Activated CD4-positive, alpha-beta T cell treated with anti-CD3 and anti-CD28 coated beads for 4 hours (primary cell): ENCODE results near the gene POU6F1.
"Not testable (repeated sequence)": the region's sequence is repeated elsewhere in the genome, so short reads cannot be mapped to it uniquely, and the experiment has no call there.

Experiments
- DNase-seq, 2 donors: peaks; one replicate each; pipeline ENCODE4 v3.0.0-alpha.2; 2020

POU6F1 gene

GRCh38 chr12:51227962-51228361 lies 10.1 kb upstream of the POU6F1 start:
- no peak for DNase-seq

GRCh38 chr12:51227112-51227511 lies 9.2 kb upstream of the POU6F1 start:
- DNase-seq = not testable (repeated sequence)

GRCh38 chr12:51225771-51226170 lies 7.9 kb upstream of the POU6F1 start:
- DNase-seq = no peak

DNA sequence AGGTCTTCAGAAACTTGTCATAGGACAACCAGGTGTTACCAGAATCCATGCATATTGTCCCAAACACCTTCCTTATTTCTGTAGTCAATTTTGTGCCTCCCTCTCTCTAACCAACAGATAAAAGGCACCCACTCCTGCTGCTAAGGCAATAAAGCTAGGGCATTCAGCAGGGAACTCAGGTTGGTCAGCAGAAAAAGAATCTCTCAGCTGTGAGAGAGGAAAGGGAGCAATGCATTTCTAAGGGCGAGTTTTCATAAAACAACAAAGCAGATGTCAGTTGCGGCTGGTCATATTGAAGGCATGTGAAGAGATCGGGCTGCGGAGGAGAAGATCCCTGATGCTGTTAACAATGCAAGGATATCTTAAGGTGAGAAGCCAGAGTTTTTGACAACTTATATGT lies 7.4 kb upstream of the POU6F1 start:
- DNase-seq = no peak

- DNase-seq = no peak
These were observed 6.8 kb upstream of the POU6F1 start for GRCh38 chr12:51224625-51225024.

GRCh38 chr12:51222461-51222860 lies 4.6 kb upstream of the POU6F1 start:
- DNase-seq = no peak

DNA sequence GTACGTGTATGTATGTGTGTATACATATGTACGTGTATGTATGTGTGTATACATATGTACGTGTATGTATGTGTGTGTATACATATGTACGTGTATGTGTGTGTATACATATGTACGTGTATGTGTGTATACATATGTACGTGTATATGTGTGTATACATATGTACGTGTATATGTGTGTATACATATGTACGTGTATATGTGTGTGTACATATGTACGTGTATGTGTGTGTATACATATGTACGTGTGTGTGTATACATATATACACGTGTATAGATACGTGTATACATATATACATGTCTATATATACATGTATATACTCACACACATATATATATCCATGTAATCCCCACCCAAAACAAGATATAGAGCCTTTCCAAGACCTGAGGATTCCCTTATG lies 2.0 kb upstream of the POU6F1 start:
- not testable (repeated sequence) for DNase-seq

GRCh38 chr12:51219322-51219721 lies 1.5 kb upstream of the POU6F1 start:
- no peak for DNase-seq

GRCh38 chr12:51218607-51219161 lies 822 bp upstream of the POU6F1 start:
- no peak for DNase-seq

- DNase-seq = peak; percentile 31 to 55
These were observed 512 bp downstream of the POU6F1 start for GRCh38 chr12:51217133-51217967.

- no peak for DNase-seq
These were observed 1.2 kb downstream of the POU6F1 start for GRCh38 chr12:51216642-51217041.

DNA sequence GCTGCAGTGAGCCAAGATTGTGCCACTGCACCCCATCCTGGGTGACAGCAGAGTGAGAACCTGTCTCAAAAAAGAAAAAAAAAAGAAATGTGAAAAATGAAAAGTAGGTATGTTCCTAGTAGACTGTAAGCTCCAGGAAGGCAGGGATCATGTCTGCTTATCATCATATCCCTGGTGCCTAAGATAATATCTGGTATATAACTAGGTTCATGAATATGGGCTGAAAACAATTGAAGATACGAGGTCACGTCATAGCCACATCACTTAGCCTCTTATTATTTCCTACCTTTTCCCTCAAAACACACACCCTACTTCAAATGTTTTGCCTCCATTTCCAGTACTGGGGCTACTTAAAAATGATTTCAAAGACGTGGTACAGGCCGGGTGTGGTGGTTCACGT lies 3.0 kb downstream of the POU6F1 start:
- no peak for DNase-seq

GRCh38 chr12:51210690-51211395 lies 7.0 kb downstream of the POU6F1 start:
- DNase-seq = no peak

DNA sequence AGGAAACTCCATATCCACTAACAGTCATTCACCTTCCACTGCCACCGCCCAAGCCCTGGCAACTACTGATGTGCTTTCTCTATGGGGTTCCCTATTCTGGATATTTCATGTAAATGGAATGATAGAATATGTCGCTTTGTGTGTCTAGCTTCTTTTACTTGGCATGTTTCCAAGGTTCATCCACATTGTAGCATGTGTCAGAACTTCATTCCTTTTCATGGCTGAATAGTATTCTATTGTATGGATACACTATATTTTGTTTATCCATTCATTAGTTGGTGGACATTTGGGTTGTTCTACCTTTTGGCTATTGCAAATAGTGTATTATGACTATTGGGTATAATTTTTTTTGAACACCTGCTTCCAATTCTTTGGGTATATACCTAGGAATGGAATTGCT lies 8.6 kb downstream of the POU6F1 start:
- DNase-seq = no peak

DNA sequence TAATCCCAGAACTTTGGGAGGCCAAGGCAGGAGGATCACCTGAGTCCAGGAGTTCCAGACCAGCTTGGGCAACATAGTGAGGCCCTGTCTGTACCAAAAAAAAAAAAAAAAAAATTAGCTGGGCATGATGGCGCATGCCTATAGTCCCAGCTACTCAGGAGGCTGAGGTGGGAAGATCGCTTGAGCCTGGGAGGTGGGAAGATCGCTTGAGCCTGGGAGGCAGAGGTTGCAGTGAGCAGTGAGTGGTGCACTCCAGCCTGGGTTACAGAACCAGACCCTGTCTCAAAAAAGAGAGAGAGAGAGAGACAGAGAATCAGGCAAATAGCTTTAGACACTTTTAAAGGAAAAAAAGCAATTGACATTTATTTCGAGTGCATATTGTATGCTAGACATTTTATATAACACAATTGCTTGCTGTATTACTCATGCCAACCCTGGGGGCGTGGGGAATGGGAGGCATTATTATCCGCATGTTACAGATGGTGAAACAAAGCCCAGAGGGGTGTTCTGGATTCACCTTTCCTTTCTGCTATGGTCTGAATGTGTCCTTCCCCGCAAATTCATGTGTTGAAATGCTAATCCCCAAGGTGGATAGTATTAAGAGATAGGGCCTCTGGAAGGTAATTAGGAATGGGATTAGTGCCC lies 9.7 kb downstream of the POU6F1 start:
- DNase-seq = no peak

- no peak for DNase-seq
These were observed 12.5 kb downstream of the POU6F1 start for GRCh38 chr12:51205350-51205749.

GRCh38 chr12:51202718-51203117 lies 15.1 kb downstream of the POU6F1 start:
- no peak for DNase-seq

DNA sequence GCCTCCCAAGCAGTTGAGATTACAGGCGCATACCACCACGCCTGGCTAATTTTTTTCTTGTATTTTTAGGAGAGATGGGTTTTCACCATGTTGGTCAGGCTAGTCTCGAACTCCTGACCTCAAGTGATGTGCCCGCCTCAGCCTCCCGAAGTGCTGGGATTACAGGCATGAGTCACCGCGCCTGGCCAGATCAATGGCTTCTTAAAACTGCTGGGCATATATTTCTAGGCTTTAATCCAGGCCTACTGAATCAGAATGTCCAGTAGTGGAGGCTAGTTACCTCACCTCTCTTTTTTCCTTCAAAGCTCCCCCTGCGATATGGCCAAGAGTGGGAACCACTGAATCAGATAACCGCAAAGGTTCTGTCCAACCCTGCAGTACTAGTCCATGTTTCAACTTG lies 17.1 kb downstream of the POU6F1 start:
- no peak for DNase-seq

GRCh38 chr12:51200156-51200555 lies 17.7 kb downstream of the POU6F1 start:
- no peak for DNase-seq

DNA sequence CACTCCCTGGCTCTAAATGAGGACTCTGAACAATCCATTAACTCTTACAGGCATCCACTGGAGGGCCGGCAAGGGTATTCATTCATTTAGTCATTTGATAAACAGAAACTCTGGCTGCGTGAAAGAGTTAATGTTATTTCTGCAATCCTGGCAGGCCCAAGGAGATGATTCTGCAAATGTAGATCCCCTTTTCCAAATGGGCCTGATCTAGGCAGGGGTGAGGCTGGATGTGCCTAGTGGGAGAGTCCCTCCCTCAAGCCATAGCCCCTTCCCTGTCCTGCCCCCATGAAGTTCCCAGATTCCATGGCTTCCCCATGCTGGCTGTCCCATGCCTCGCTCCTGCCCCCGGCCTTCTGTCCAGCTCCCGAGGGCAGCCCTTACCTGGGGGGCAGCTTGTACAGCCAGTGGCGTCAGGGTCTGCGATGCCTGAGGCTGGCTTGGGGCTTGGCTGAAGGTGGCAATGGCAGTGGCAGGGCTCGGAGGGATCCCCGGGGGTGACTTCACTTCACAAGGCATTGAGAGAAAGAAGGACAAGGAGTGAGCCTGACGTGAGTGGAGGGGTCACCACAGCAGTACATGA lies 18.4 kb downstream of the POU6F1 start:
- no peak for DNase-seq

DNA sequence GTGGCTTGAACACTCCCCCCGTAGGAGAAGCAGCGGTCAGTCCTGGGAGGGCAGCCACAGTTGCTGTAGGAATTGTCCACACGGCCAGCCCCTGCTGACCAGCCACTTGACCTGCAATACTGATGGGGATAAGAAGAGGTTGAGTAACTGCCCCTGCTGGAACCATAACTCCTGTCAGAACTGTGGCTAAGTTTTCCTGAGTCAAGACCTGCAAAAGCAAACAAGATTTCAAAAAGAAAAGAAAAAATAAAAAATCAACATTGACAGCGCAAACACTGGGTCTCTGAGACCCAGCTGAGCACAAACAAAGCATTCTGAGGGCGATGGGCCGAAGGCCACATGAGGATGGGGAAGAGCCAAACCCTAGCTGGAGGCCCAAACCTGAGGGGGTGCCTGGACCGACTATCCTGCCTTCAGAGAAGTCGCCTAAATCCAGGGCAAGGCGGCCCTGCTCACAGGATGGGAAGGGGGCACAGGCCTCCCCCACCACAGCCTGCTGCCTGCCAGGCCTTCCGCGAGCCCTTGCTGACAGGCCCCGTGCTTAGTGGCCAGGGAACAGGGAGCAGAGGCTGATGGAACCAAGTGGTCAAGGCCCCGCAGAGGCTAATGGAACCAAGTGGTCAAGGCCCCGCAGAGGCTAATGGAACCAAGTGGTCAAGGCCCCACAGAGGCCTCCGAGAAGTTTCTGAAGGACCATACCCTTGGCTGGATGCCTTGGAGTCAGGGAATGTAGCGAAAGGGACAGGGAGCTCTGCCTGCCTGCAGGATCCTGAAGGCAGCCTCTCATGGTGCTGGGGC lies 19.1 kb downstream of the POU6F1 start:
- no peak for DNase-seq
